ENCODE measurements around the gene SUN1. TPM values are rescaled to one million over a fixed set of nuclear protein-coding genes. Genes with fewer than 3 reads are reported as not detected.

Gene SUN1
- total and polyA plus RNA-seq, 2 donors (not counting 3 experiments of a cell fraction or from before 2014, with no cell fraction given): 158 to 410 TPM

DNA sequence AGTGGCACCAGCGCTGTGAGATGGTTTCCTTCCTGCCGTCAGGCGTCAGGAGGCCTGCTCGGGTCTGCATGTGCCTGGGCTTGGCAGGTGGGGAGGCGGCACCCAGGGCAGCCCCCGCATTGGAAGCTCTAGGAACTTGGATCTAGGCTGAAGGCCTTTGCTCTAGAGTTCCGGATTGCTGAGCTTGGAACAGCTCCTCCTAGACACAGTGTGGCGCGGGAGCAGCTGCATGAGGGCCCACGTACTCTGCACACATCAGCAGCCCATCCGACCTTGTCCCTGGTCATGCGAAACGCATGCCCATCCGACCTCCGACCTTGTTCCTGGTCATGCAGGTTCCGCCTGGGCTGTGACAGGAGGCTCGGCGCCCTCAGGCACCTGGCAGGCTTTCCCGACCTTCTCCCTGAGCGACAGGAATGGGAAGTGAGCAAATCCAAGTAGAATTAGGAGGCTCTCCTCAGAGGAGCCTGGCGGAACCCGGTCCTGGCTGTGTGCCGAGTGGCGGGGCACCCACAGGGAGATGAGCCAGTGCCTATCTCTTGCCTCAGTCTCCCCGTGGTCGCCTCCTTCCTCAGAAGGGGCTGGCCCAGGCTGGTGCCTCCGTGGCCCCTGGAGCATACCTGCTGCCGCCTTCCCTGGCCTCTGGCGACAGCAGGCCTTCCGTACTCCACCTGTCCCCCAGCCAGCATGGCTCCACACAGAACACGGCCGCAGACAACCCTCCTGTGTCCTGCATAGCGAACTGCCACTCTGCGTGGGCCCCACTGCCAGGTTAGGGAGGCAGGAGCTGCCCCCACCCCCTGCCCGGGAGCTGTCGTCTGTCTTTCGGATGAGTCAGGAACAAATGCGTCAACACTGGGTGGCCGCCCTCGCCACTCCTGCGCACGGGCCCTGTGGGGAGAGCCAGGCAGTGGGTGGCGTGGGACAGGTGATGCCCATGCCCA is 56.1 kb downstream of the SUN1 start:
- TF ChIP-seq, protein P1, sequence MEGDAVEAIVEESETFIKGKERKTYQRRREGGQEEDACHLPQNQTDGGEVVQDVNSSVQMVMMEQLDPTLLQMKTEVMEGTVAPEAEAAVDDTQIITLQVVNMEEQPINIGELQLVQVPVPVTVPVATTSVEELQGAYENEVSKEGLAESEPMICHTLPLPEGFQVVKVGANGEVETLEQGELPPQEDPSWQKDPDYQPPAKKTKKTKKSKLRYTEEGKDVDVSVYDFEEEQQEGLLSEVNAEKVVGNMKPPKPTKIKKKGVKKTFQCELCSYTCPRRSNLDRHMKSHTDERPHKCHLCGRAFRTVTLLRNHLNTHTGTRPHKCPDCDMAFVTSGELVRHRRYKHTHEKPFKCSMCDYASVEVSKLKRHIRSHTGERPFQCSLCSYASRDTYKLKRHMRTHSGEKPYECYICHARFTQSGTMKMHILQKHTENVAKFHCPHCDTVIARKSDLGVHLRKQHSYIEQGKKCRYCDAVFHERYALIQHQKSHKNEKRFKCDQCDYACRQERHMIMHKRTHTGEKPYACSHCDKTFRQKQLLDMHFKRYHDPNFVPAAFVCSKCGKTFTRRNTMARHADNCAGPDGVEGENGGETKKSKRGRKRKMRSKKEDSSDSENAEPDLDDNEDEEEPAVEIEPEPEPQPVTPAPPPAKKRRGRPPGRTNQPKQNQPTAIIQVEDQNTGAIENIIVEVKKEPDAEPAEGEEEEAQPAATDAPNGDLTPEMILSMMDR (IDR thresholded peaks at IDR 0.05; ENCODE audit: extremely low read depth in 1 of 2, insufficient read depth in 1 of 2, low read depth in 1 of 2, low read length in 2 of 2): no peak
- TF ChIP-seq, protein P2, sequence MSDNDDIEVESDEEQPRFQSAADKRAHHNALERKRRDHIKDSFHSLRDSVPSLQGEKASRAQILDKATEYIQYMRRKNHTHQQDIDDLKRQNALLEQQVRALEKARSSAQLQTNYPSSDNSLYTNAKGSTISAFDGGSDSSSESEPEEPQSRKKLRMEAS (IDR thresholded peaks at IDR 0.05; ENCODE audit: insufficient read depth, insufficient read length): no peak
- TF ChIP-seq EZH2 (IDR thresholded peaks at IDR 0.05; ENCODE audit: borderline replicate concordance, low read depth, low read length, severe bottlenecking): no peak
- ChIA-PET CTCF (no interaction called here), POLR2A (no interaction called here)
- peaks cover 30% of the 10 kb centered on the region for H3K79me2 ChIP-seq (ENCODE audit: control insufficient read depth, insufficient read depth, low read length)
- H3K27ac ChIP-seq (ENCODE audit: insufficient read depth, low read depth, low read length): no peak overlapping the region
- H3K4me2 ChIP-seq (ENCODE audit: insufficient read depth, low read length): no peak overlapping the region
- H3K4me1 ChIP-seq (ENCODE audit: control insufficient read depth, extremely low read depth, insufficient read depth, low read length): no peaks in the 10 kb centered on the region
- BruUV-seq (replicated peaks): no TSS peak
- H2AFZ ChIP-seq (ENCODE audit: low read depth, low read length): no peak overlapping the region
- H4K20me1 ChIP-seq (replicated peaks; ENCODE audit: control insufficient read depth, extremely low read depth, insufficient read depth, low read length): no peaks in the 10 kb centered on the region
- intact Hi-C loops (cut with micrococcal nuclease) (no loop called here), dilution Hi-C loops (cut with MboI; ENCODE audit: extremely low pct_ligation_motif_present, low sequenced_read_pairs) (no loop called here)
- H3K9me1 ChIP-seq (replicated peaks; ENCODE audit: control insufficient read depth, extremely low read depth, insufficient read depth, low read length): no peaks in the 10 kb centered on the region
- H3K9me3 ChIP-seq (replicated peaks; ENCODE audit: control insufficient read depth, insufficient read depth, low read length): no peaks in the 10 kb centered on the region
- H3K9ac ChIP-seq (replicated peaks; ENCODE audit: extremely low read depth, insufficient read depth, low read length): no peak overlapping the region
- DNase-seq (ENCODE audit: low read depth, low spot score) (no peak), FAIRE-seq (no peak)
- no peak overlapping the region for H3K4me3 ChIP-seq (replicated peaks in 1 of 3; ENCODE audit: insufficient read depth in 1 of 3, low read depth in 1 of 3, low read length in 3 of 3)
- no peaks in the 10 kb centered on the region for H3K27me3 ChIP-seq (ENCODE audit: control insufficient read depth in 2 of 2, insufficient read depth in 2 of 2, low read length in 2 of 2)
- peaks cover 8 to 54% of the 10 kb centered on the region in 2 experiments for H3K36me3 ChIP-seq (ENCODE audit: control insufficient read depth in 2 of 2, extremely low read depth in 1 of 2, insufficient read depth in 2 of 2, low read length in 2 of 2)

DNA sequence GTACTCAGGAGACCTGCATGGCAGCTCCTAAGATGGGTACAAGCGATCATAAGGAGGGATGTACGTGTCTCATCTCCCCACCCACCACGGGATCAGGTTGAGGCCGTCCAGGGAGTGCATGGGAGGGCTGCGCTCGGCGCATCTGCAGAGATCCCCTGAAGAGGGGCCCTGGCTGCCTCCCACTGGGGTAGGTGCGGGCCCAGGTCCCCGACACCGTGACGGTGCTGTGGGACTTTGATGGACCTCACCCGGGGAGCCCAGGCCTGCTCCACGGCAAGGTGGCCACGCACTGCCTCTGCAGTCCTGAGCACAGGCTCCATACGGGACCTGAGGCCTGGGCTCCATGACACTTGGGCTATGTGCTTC is 56.7 kb downstream of the SUN1 start:
- dilution Hi-C loops (cut with MboI; ENCODE audit: extremely low pct_ligation_motif_present, low sequenced_read_pairs) (no loop called here), intact Hi-C loops (cut with micrococcal nuclease) (no loop called here)
- ChIA-PET CTCF (no interaction called here), POLR2A (no interaction called here)
- Histone ChIP-seq H4K20me1 (replicated peaks; ENCODE audit: control insufficient read depth, extremely low read depth, insufficient read depth, low read length) (no peaks in the 10 kb centered on the region), H3K9me3 (replicated peaks; ENCODE audit: control insufficient read depth, insufficient read depth, low read length) (no peaks in the 10 kb centered on the region), H3K4me1 (ENCODE audit: control insufficient read depth, extremely low read depth, insufficient read depth, low read length) (no peaks in the 10 kb centered on the region), H3K4me2 (ENCODE audit: insufficient read depth, low read length) (no peak overlapping the region), H3K79me2 (ENCODE audit: control insufficient read depth, insufficient read depth, low read length) (peaks cover 23% of the 10 kb centered on the region), H2AFZ (ENCODE audit: low read depth, low read length) (no peak overlapping the region), H3K9me1 (replicated peaks; ENCODE audit: control insufficient read depth, extremely low read depth, insufficient read depth, low read length) (no peaks in the 10 kb centered on the region), H3K9ac (replicated peaks; ENCODE audit: extremely low read depth, insufficient read depth, low read length) (no peak overlapping the region), H3K4me3 (replicated peaks in 1 of 3; ENCODE audit: insufficient read depth in 1 of 3, low read depth in 1 of 3, low read length in 3 of 3) (no peak overlapping the region), H3K36me3 (ENCODE audit: control insufficient read depth in 2 of 2, extremely low read depth in 1 of 2, insufficient read depth in 2 of 2, low read length in 2 of 2) (peaks cover 12 to 60% of the 10 kb centered on the region in 2 experiments), H3K27me3 (ENCODE audit: control insufficient read depth in 2 of 2, insufficient read depth in 2 of 2, low read length in 2 of 2) (no peaks in the 10 kb centered on the region), H3K27ac (ENCODE audit: insufficient read depth, low read depth, low read length) (no peak overlapping the region)
- FAIRE-seq (no peak), DNase-seq (ENCODE audit: low read depth, low spot score) (no peak)
- TF ChIP-seq, protein P2 (IDR thresholded peaks at IDR 0.05; ENCODE audit: insufficient read depth, insufficient read length): no peak
- TF ChIP-seq, protein P1 (IDR thresholded peaks at IDR 0.05; ENCODE audit: extremely low read depth in 1 of 2, insufficient read depth in 1 of 2, low read depth in 1 of 2, low read length in 2 of 2): no peak
- TF ChIP-seq GATA2 (IDR thresholded peaks at IDR 0.05; ENCODE audit: insufficient read depth, insufficient read length, low read depth, low read length): no peak
- TF ChIP-seq POLR2AphosphoS5 (IDR thresholded peaks at IDR 0.05; ENCODE audit: insufficient read depth, low read depth, low read length): no peak
- TF ChIP-seq FOS (IDR thresholded peaks at IDR 0.05; ENCODE audit: borderline replicate concordance, insufficient read depth, low read length): no peak
- no peak for TF ChIP-seq EZH2 (IDR thresholded peaks at IDR 0.05; ENCODE audit: borderline replicate concordance, low read depth, low read length, severe bottlenecking)
- TF ChIP-seq POLR2A (IDR thresholded peaks at IDR 0.05; ENCODE audit: low read depth, low read length): no peak
- TF ChIP-seq JUN (IDR thresholded peaks at IDR 0.05; ENCODE audit: borderline replicate concordance, insufficient read depth, insufficient read length, low read depth): no peak
- TF ChIP-seq MYC (IDR thresholded peaks at IDR 0.05; ENCODE audit: low read depth, low read length): no peak
- no TSS peak for BruUV-seq (replicated peaks)

Data from endothelial cell of umbilical vein (primary cell).